ENCODE measurements around the gene KIF19. TPM values are rescaled to one million over a fixed set of nuclear protein-coding genes. Genes with fewer than 3 reads are reported as not detected.

Gene KIF19
- total and polyA plus RNA-seq, 2 of the 8 experiments (the other 6 are each of a cell fraction or from before 2014, with no cell fraction given): 0.52 to 0.77 TPM

- Histone ChIP-seq H3K14ac (ENCODE audit: insufficient read length) (no peak overlapping the region), H2BK15ac (ENCODE audit: low read length) (no peak overlapping the region), H3K36me3 (ENCODE audit: control insufficient read depth in 2 of 4, insufficient read depth in 4 of 4, low read length in 3 of 4) (no peaks in the 10 kb centered on the region), H3K27ac (ENCODE audit: low read depth, low read length) (no peak overlapping the region), H2BK120ac (replicated peaks; ENCODE audit: low read depth, low read length) (peak overlapping the region; percentile 5), H2AFZ (ENCODE audit: low read length) (no peak overlapping the region), H4K20me1 (replicated peaks in 1 of 2; ENCODE audit: control insufficient read depth in 1 of 2, insufficient read depth in 2 of 2, low read length in 2 of 2) (no peaks in the 10 kb centered on the region), H4K8ac (ENCODE audit: extremely low read depth, insufficient read depth, low read length) (no peak overlapping the region; the same call in 1 of the 2 replicates), H2BK20ac (ENCODE audit: low read length) (peak overlapping the region; percentile 98), H3K23ac (ENCODE audit: insufficient read length) (no peak overlapping the region), H3K4me3 (ENCODE audit: extremely low read depth in 1 of 4, insufficient read depth in 2 of 4, low read depth in 3 of 4, low read length in 4 of 4) (no peak overlapping the region), H4K5ac (ENCODE audit: insufficient read length, low read depth, low read length) (no peak overlapping the region), H3K4me2 (ENCODE audit: insufficient read depth in 1 of 2, low read depth in 2 of 2, low read length in 2 of 2) (no peak overlapping the region; a peak in 1 of 4 replicates), H3K4me1 (replicated peaks in 1 of 4; ENCODE audit: control insufficient read depth in 3 of 4, insufficient read depth in 4 of 4, low read length in 3 of 4) (peaks cover 5 to 29% (median 19%) of the 10 kb centered on the region in 4 experiments), H3K23me2 (ENCODE audit: low read depth, low read length) (peaks cover 1% of the 10 kb centered on the region), H2AK5ac (ENCODE audit: low read depth, low read length) (peak overlapping the region; percentile 67; the same call in 1 of the 2 replicates), H3K4ac (replicated peaks; ENCODE audit: insufficient read length, low read depth, low read length) (no peak overlapping the region), H3K79me1 (ENCODE audit: low read depth, low read length) (no peaks in the 10 kb centered on the region), H3K27me3 (replicated peaks in 1 of 4; ENCODE audit: control insufficient read depth in 3 of 4, extremely low read depth in 1 of 4, insufficient read depth in 3 of 4, low read length in 3 of 4) (no peaks in the 10 kb centered on the region; a peak in 1 of 7 replicates), H3K56ac (replicated peaks; ENCODE audit: insufficient read length, low read depth, low read length) (no peak overlapping the region), H4K91ac (replicated peaks; ENCODE audit: insufficient read length, low read length) (peak overlapping the region; percentile 61), H3K9ac (replicated peaks in 1 of 4; ENCODE audit: extremely low read depth in 1 of 4, low read depth in 3 of 4, low read length in 3 of 4) (no peak overlapping the region), H2BK12ac (ENCODE audit: low read depth, low read length) (peak overlapping the region; percentile 85; the same call in 1 of the 2 replicates), H2BK5ac (ENCODE audit: low read depth, low read length) (peak overlapping the region; percentile 83; the same call in 1 of the 2 replicates), H3K79me2 (ENCODE audit: control insufficient read depth in 1 of 2, insufficient read depth in 2 of 2, low read length in 2 of 2) (no peaks in the 10 kb centered on the region), H3K18ac (ENCODE audit: extremely low read depth, low read length) (peak overlapping the region; percentile 93), H3K9me3 (ENCODE audit: insufficient read depth in 2 of 2, low read depth in 1 of 2, low read length in 1 of 2) (no peaks in the 10 kb centered on the region)
- DNase-seq (ENCODE audit: low read depth in 1 of 2, low spot score in 2 of 2) (no peak), FAIRE-seq (no peak)
- 74% methylated on average over 10 of the region's 14 CpGs; no CpG with 5 or more reads in 1 of the 2 experiments for WGBS, 2 experiments (ENCODE audit: extremely low coverage in 1 of 2, insufficient coverage in 1 of 2, insufficient read length in 1 of 2, insufficient replicate concordance in 2 of 2, low coverage in 1 of 2, low lambda C conversion rate in 2 of 2, missing lambda C conversion rate in 1 of 2)
- ChIA-PET CTCF (ENCODE audit: partially characterized antibody) (interaction anchor here (0.6 to 9.2 kb wide), 31 partner anchors 8 to 500 kb away, joined by 3 to 83 read pairs (median 4); no protein-coding TSS in a partner anchor), POLR2A (ENCODE audit: partially characterized antibody) (interaction anchor here (1.0 to 1.6 kb wide), 6 partner anchors 8 to 152 kb away, joined by 3 to 4 read pairs (median 3); no protein-coding TSS in a partner anchor)
- TF ChIP-seq POLR2AphosphoS5 (IDR thresholded peaks at IDR 0.05; ENCODE audit: low read depth, low read length) (no peak), RAD21 (IDR thresholded peaks at IDR 0.05 in 1 of 2, conservative IDR thresholded peaks at IDR 0.05 in 1 of 2; ENCODE audit: low read depth in 2 of 2, low read length in 2 of 2) (no peak)
Observed at GRCh38 chr17:74362810-74363498, 36.9 kb downstream of the KIF19 start.

Measured in H1 (cell line).